ENCODE measurements around the gene DGLUCY.

Gene DGLUCY

GRCh38 chr14:91128699-91129098 is 14.8 kb downstream of the DGLUCY start:
- DNase-seq (no peak), ATAC-seq (ENCODE audit: insufficient read depth, low read depth) (no peak)
- Histone ChIP-seq H3K4me1 (ENCODE audit: insufficient read depth, low read length) (no peaks in the 10 kb centered on the region), H3K4me3 (ENCODE audit: low read depth in 1 of 2, low read length in 2 of 2) (no peak overlapping the region), H3K79me2 (ENCODE audit: insufficient read depth, low read length) (peaks cover 30% of the 10 kb centered on the region), H3K27ac (ENCODE audit: low read length) (no peak overlapping the region), H3K9ac (ENCODE audit: low read depth, low read length) (no peak overlapping the region), H3K27me3 (ENCODE audit: insufficient read depth, low read length, poor library complexity) (no peaks in the 10 kb centered on the region), H3K9me3 (ENCODE audit: insufficient read depth, low read length, severe bottlenecking) (no peaks in the 10 kb centered on the region), H2AFZ (ENCODE audit: low read depth, low read length) (no peak overlapping the region), H3K36me3 (ENCODE audit: insufficient read depth, low read length) (peaks cover 50% of the 10 kb centered on the region), H3K4me2 (ENCODE audit: insufficient read depth, low read length) (no peak overlapping the region), H4K20me1 (ENCODE audit: insufficient read depth, low read length) (peaks cover 14% of the 10 kb centered on the region)
- TF ChIP-seq EZH2 (IDR thresholded peaks at IDR 0.05; ENCODE audit: borderline replicate concordance, low read depth, low read length, severe bottlenecking), result no peak
- no peak for TF ChIP-seq CTCF (IDR thresholded peaks at IDR 0.05; ENCODE audit: borderline replicate concordance, extremely low read depth, low read length, poor library complexity, severe bottlenecking)

- no peak overlapping the region for H2AFZ ChIP-seq (ENCODE audit: low read depth, low read length)
- no peak overlapping the region for H3K4me2 ChIP-seq (ENCODE audit: insufficient read depth, low read length)
- no peak overlapping the region for H3K9ac ChIP-seq (ENCODE audit: low read depth, low read length)
- no peaks in the 10 kb centered on the region for H3K4me1 ChIP-seq (ENCODE audit: insufficient read depth, low read length)
- peaks cover 13% of the 10 kb centered on the region for H4K20me1 ChIP-seq (ENCODE audit: insufficient read depth, low read length)
- TF ChIP-seq EZH2 (IDR thresholded peaks at IDR 0.05; ENCODE audit: borderline replicate concordance, low read depth, low read length, severe bottlenecking), result no peak
- no peak for TF ChIP-seq CTCF (IDR thresholded peaks at IDR 0.05; ENCODE audit: borderline replicate concordance, extremely low read depth, low read length, poor library complexity, severe bottlenecking)
- peaks cover 53% of the 10 kb centered on the region for H3K36me3 ChIP-seq (ENCODE audit: insufficient read depth, low read length)
- DNase-seq (no peak), ATAC-seq (ENCODE audit: insufficient read depth, low read depth) (no peak)
- no peak overlapping the region for H3K4me3 ChIP-seq (ENCODE audit: low read depth in 1 of 2, low read length in 2 of 2)
- H3K27me3 ChIP-seq (ENCODE audit: insufficient read depth, low read length, poor library complexity), result no peaks in the 10 kb centered on the region
- no peaks in the 10 kb centered on the region for H3K9me3 ChIP-seq (ENCODE audit: insufficient read depth, low read length, severe bottlenecking)
- no peak overlapping the region for H3K27ac ChIP-seq (ENCODE audit: low read length)
- peaks cover 27% of the 10 kb centered on the region for H3K79me2 ChIP-seq (ENCODE audit: insufficient read depth, low read length)
Observed at GRCh38 chr14:91129261-91129660, 15.4 kb downstream of the DGLUCY start.

GRCh38 chr14:91135039-91135438 is 21.2 kb downstream of the DGLUCY start:
- H3K36me3 ChIP-seq (ENCODE audit: insufficient read depth, low read length), result peaks cover 36% of the 10 kb centered on the region
- H4K20me1 ChIP-seq (ENCODE audit: insufficient read depth, low read length), result peaks cover 9% of the 10 kb centered on the region
- TF ChIP-seq EZH2 (IDR thresholded peaks at IDR 0.05; ENCODE audit: borderline replicate concordance, low read depth, low read length, severe bottlenecking), result no peak
- TF ChIP-seq CTCF (IDR thresholded peaks at IDR 0.05; ENCODE audit: borderline replicate concordance, extremely low read depth, low read length, poor library complexity, severe bottlenecking), result no peak

More at GRCh38 chr14:91135039-91135438, 21.2 kb downstream of the DGLUCY start:
- H3K79me2 ChIP-seq (ENCODE audit: insufficient read depth, low read length), result peaks cover 14% of the 10 kb centered on the region
- no peak overlapping the region for H3K27ac ChIP-seq (ENCODE audit: low read length)
- H3K9ac ChIP-seq (ENCODE audit: low read depth, low read length), result no peak overlapping the region
- H3K4me2 ChIP-seq (ENCODE audit: insufficient read depth, low read length), result no peak overlapping the region
- H3K27me3 ChIP-seq (ENCODE audit: insufficient read depth, low read length, poor library complexity), result no peaks in the 10 kb centered on the region
- no peak for ATAC-seq (ENCODE audit: insufficient read depth, low read depth)
- H3K4me3 ChIP-seq (ENCODE audit: low read depth in 1 of 2, low read length in 2 of 2), result no peak overlapping the region
- no peak overlapping the region for H2AFZ ChIP-seq (ENCODE audit: low read depth, low read length)
- H3K4me1 ChIP-seq (ENCODE audit: insufficient read depth, low read length), result no peaks in the 10 kb centered on the region
- DNase-seq, result no peak
- no peaks in the 10 kb centered on the region for H3K9me3 ChIP-seq (ENCODE audit: insufficient read depth, low read length, severe bottlenecking)

Measured in DND-41 (cell line).